NOMO-1 treated with dmso at 0.1 percent for 144 hours (cell line): ENCODE results near the gene ANO10.
"Not testable (repeated sequence)": the region's sequence is repeated elsewhere in the genome, so short reads cannot be mapped to it uniquely, and the experiment has no call there.

ENCODE experiments used
- DNase-seq: peaks from one replicate; lab custom pipeline; 2025; ENCODE audit not compliant: unreplicated experiment; lab: John Stamatoyannopoulos, UW

The ANO10 gene

GRCh38 chr3:43522727-43523362 lies 99.0 kb downstream of the ANO10 start:
- DNase-seq = no peak

- no peak for DNase-seq
Observed at GRCh38 chr3:43521941-43522340, 99.9 kb downstream of the ANO10 start.

GRCh38 chr3:43518515-43518914 lies 103.3 kb downstream of the ANO10 start:
- DNase-seq = not testable (repeated sequence)

GRCh38 chr3:43515970-43516635 lies 105.7 kb downstream of the ANO10 start:
- no peak for DNase-seq

- DNase-seq = no peak
Observed at GRCh38 chr3:43515208-43515917, 106.4 kb downstream of the ANO10 start.

- no peak for DNase-seq
Observed at GRCh38 chr3:43512754-43513404, 108.9 kb downstream of the ANO10 start.

- no peak for DNase-seq
Observed at GRCh38 chr3:43506644-43507043, 115.2 kb downstream of the ANO10 start.

- no peak for DNase-seq
Observed at GRCh38 chr3:43505351-43505750, 116.5 kb downstream of the ANO10 start.

GRCh38 chr3:43503067-43503728 lies 118.6 kb downstream of the ANO10 start:
- DNase-seq = peak; percentile 3

GRCh38 chr3:43499256-43499655 lies 122.6 kb downstream of the ANO10 start:
- DNase-seq = peak; percentile 77

- no peak for DNase-seq
Observed at GRCh38 chr3:43497905-43498365, 123.9 kb downstream of the ANO10 start.

GRCh38 chr3:43497422-43497821 lies 124.4 kb downstream of the ANO10 start:
- no peak for DNase-seq

- no peak for DNase-seq
Observed at GRCh38 chr3:43496740-43497375, 125.0 kb downstream of the ANO10 start.

GRCh38 chr3:43492932-43493331 lies 128.9 kb downstream of the ANO10 start:
- DNase-seq = not testable (repeated sequence)

GRCh38 chr3:43491807-43492206 lies 130.0 kb downstream of the ANO10 start:
- DNase-seq = not testable (repeated sequence)

GRCh38 chr3:43490640-43491185 lies 131.1 kb downstream of the ANO10 start:
- no peak for DNase-seq

- DNase-seq = no peak
Observed at GRCh38 chr3:43489930-43490329, 131.9 kb downstream of the ANO10 start.

- no peak for DNase-seq
Observed at GRCh38 chr3:43485931-43486330, 135.9 kb downstream of the ANO10 start.

GRCh38 chr3:43484926-43485488 lies 136.8 kb downstream of the ANO10 start:
- DNase-seq = no peak

GRCh38 chr3:43481375-43481774 lies 140.4 kb downstream of the ANO10 start:
- DNase-seq = no peak
